B cell (primary cell): ENCODE results near the gene NSF. TPM values are rescaled to one million over a fixed set of nuclear protein-coding genes. Genes with fewer than 3 reads are reported as not detected.

ENCODE experiments used
- ATAC-seq: fragments of 200-7000 bp; cut with Tn5 transposase; one replicate; pipeline ENCODE4 v1.10.0; 2021; ENCODE audit warnings: low read depth, mild to moderate bottlenecking, moderate number of reproducible peaks, moderate library complexity
- CTCF ChIA-PET: fragments of 350-600 bp; sonication (Branson Sonifier 250); formaldehyde crosslinking; loops from one replicate; lab custom pipeline; 2021; ENCODE audit warnings: antibody characterized with exemption, inconsistent platforms; lab: Charles Lee
- POLR2A ChIA-PET: fragments of 350-600 bp; sonication (Branson Sonifier 250); formaldehyde crosslinking; loops from one replicate; lab custom pipeline; 2021; ENCODE audit warnings: antibody characterized with exemption; lab: Charles Lee
- DNase-seq: peaks from one replicate; pipeline ENCODE4 v3.0.0; 2013
- H2AFZ ChIP-seq: 2 replicates; pipeline ENCODE4 v1.6.1; 2012; ENCODE audit warnings: mild to moderate bottlenecking, low read depth, low read length; ENCODE audit not compliant: insufficient read depth, poor library complexity, severe bottlenecking
- H3K27ac ChIP-seq, 2 donors: 1 replicate in 1 of 2; 2 replicates in 1 of 2; pipeline ENCODE4 v1.5.1; 2012 to 2013; ENCODE audit warnings: low read length in 2 of 2, mild to moderate bottlenecking in 2 of 2, moderate library complexity in 1 of 2
- H3K27me3 ChIP-seq, 4 experiments: fragments of 200-600 bp in 1 of 4; sonication (generic) in 1 of 4; replicated peaks in 1 of 4; 1 replicate in 2 of 4; 2 replicates in 2 of 4; pipeline versions ENCODE4 v1.6.1 to v1.7.0; 2013 to 2016; ENCODE audit warnings: low read length in 3 of 4, mild to moderate bottlenecking in 2 of 4, mixed read lengths in 1 of 4, moderate library complexity in 1 of 4; ENCODE audit not compliant: insufficient read depth in 4 of 4, control insufficient read depth in 3 of 4; ENCODE audit errors: control extremely low read depth in 1 of 4
- H3K36me3 ChIP-seq, 2 experiments: replicated peaks in 1 of 2; 1 replicate in 1 of 2; 2 replicates in 1 of 2; pipeline versions ENCODE4 v1.6.1 to v1.7.1; 2013; ENCODE audit warnings: low read length in 1 of 2; ENCODE audit not compliant: insufficient read depth in 2 of 2, control insufficient read depth in 1 of 2; ENCODE audit errors: control extremely low read depth in 1 of 2, extremely low read depth in 1 of 2
- H3K4me1 ChIP-seq, 2 donors: fragments of 200-600 bp in 1 of 2; sonication (generic) in 1 of 2; 1 replicate in 1 of 2; 2 replicates in 1 of 2; pipeline versions ENCODE4 v1.5.1 to v1.6.1; 2013 to 2017; ENCODE audit warnings: low read length in 2 of 2; ENCODE audit not compliant: control insufficient read depth in 2 of 2, insufficient read depth in 2 of 2
- H3K4me2 ChIP-seq: replicated peaks from 2 replicates; pipeline ENCODE3; 2012; ENCODE audit warnings: mild to moderate bottlenecking, low read depth, low read length; ENCODE audit not compliant: poor library complexity, severe bottlenecking
- H3K4me3 ChIP-seq, 5 experiments: fragments of 200-600 bp in 1 of 5; sonication (generic) in 1 of 5; 1 replicate in 3 of 5; 2 replicates in 2 of 5; pipeline versions ENCODE4 v1.5.1 to v1.7.0; 2011 to 2016; ENCODE audit warnings: low read length in 4 of 5, mild to moderate bottlenecking in 4 of 5, low read depth in 2 of 5, control low read depth in 1 of 5, moderate library complexity in 1 of 5; ENCODE audit not compliant: insufficient read depth in 1 of 5; ENCODE audit errors: control extremely low read depth in 1 of 5, extremely low read depth in 1 of 5
- H3K79me2 ChIP-seq: fragments of 200-600 bp; sonication (generic); one replicate; pipeline ENCODE4 v1.6.0; 2016; ENCODE audit warnings: low read length; ENCODE audit not compliant: control insufficient read depth, insufficient read depth
- H3K9ac ChIP-seq: fragments of 200-600 bp; sonication (generic); 2 replicates; pipeline ENCODE4 v1.6.1; 2017; ENCODE audit warnings: mild to moderate bottlenecking, low read length, moderate library complexity
- H3K9me3 ChIP-seq, 3 donors: one replicate each; pipeline versions ENCODE4 v1.6.1 to v1.7.1; 2013; ENCODE audit warnings: low read length in 2 of 3; ENCODE audit not compliant: control insufficient read depth in 2 of 3, insufficient read depth in 1 of 3; ENCODE audit errors: control extremely low read depth in 1 of 3
- H4K20me1 ChIP-seq: 2 replicates; pipeline ENCODE4 v1.6.0; 2012; ENCODE audit warnings: mild to moderate bottlenecking, low read length; ENCODE audit not compliant: insufficient read depth, control insufficient read depth, poor library complexity, severe bottlenecking
- H3K27ac Mint-ChIP-seq: one replicate; pipeline ENCODE4 v1.8.0; 2021; ENCODE audit warnings: mixed read lengths
- H3K27me3 Mint-ChIP-seq: one replicate; pipeline ENCODE4 v1.8.0; 2021; ENCODE audit warnings: mixed read lengths
- H3K4me1 Mint-ChIP-seq: one replicate; pipeline ENCODE4 v1.8.0; 2021; ENCODE audit warnings: mixed read lengths
- H3K4me3 Mint-ChIP-seq: one replicate; pipeline ENCODE4 v1.8.0; 2021; ENCODE audit warnings: mixed read lengths
- H3K9me3 Mint-ChIP-seq: one replicate; pipeline ENCODE4 v1.8.0; 2022; ENCODE audit warnings: mixed read lengths; ENCODE audit not compliant: insufficient read depth
- EZH2 ChIP-seq: IDR thresholded peaks from 2 replicates; pipeline ENCODE4 v1.6.1; 2012; ENCODE audit warnings: borderline replicate concordance, low read depth, mild to moderate bottlenecking, moderate library complexity, low read length; ENCODE audit not compliant: insufficient read depth, poor library complexity, severe bottlenecking
- WGBS: methylation state at CpG from one replicate; pipeline ENCODE4 v1.1.5; 2013; ENCODE audit warnings: missing lambda C conversion rate; ENCODE audit not compliant: insufficient coverage; 5-methylcytosine and 5-hydroxymethylcytosine counted together
- intact Hi-C: fragments of 100-400 bp; cut with micrococcal nuclease; formaldehyde crosslinking; loops from one replicate; pipeline ENCODE4 v1.10.0; 2022
- polyA plus RNA-seq: library from polyadenylated mRNA; depleted of rRNA; stranded (reverse); fragments of >200 nt; gene quantifications from 2 replicates; pipeline ENCODE4 v1.2.3, GENCODE V29; 2012
- total RNA-seq, 2 donors: library from RNA; stranded (reverse); fragments of 120-200 nt in 1 of 2; gene quantifications; 1 replicate in 1 of 2; 2 replicates in 1 of 2; pipeline versions ENCODE4 v1.2.3 to v1.2.4, GENCODE V29; 2013 to 2022
- TF ChIP-seq, protein P1 (sequence below): fragments of 200-600 bp; IDR thresholded peaks from one replicate; pipeline ENCODE4 v1.8.0; 2022; ENCODE audit warnings: antibody characterized with exemption, mild to moderate bottlenecking

The NSF gene
- total and polyA plus RNA-seq, 2 donors (not counting 1 experiment from before 2014, with no cell fraction given), result 10.9 to 91.0 TPM

DNA sequence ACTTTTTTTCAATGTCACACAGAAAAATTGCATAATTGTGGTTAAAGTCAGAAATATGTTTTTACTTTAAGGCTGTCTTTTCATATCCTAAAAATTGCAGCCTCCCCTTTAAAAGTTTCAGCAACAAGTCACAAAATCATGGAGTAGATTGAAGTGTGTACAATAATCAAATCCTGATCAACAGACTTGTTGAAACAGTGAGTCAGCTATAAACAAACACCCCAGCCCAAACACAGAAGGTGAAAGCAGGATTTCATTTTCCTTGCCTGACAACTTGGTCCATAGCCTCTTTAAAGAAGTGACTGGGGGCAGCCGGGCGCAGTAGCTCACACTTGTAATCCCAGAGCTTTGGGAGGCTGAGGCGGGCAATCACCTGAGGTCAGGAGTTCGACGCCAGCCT, 168.1 kb downstream of the NSF start:
- no peak for DNase-seq
- no peak overlapping the region for H3K27ac ChIP-seq
- no peaks in the 10 kb centered on the region for H3K27me3 ChIP-seq
- ATAC-seq, result no peak
- no peak overlapping the region for H3K4me3 ChIP-seq
- H3K9me3 ChIP-seq, result no peaks in the 10 kb centered on the region
- no peak overlapping the region for H3K4me2 ChIP-seq
- POLR2A ChIA-PET, result no interaction called here
- peaks cover 11% of the 10 kb centered on the region for H3K4me1 Mint-ChIP-seq
- H3K36me3 ChIP-seq, result peaks cover 11 to 53% of the 10 kb centered on the region in 2 experiments
- WGBS, result 93% methylated on average over 2 of the region's 5 CpGs
- no peaks in the 10 kb centered on the region for H3K79me2 ChIP-seq
- peaks cover 0 to 11% of the 10 kb centered on the region in 2 donors for H3K4me1 ChIP-seq
- H3K9me3 Mint-ChIP-seq, result no peaks in the 10 kb centered on the region
- no peak overlapping the region for H2AFZ ChIP-seq
- no peaks in the 10 kb centered on the region for H3K27me3 Mint-ChIP-seq
- no peak overlapping the region for H3K27ac Mint-ChIP-seq
- TF ChIP-seq EZH2, result no peak
- TF ChIP-seq, protein P1, sequence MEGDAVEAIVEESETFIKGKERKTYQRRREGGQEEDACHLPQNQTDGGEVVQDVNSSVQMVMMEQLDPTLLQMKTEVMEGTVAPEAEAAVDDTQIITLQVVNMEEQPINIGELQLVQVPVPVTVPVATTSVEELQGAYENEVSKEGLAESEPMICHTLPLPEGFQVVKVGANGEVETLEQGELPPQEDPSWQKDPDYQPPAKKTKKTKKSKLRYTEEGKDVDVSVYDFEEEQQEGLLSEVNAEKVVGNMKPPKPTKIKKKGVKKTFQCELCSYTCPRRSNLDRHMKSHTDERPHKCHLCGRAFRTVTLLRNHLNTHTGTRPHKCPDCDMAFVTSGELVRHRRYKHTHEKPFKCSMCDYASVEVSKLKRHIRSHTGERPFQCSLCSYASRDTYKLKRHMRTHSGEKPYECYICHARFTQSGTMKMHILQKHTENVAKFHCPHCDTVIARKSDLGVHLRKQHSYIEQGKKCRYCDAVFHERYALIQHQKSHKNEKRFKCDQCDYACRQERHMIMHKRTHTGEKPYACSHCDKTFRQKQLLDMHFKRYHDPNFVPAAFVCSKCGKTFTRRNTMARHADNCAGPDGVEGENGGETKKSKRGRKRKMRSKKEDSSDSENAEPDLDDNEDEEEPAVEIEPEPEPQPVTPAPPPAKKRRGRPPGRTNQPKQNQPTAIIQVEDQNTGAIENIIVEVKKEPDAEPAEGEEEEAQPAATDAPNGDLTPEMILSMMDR, result no peak
- CTCF ChIA-PET, result no interaction called here
- no peak overlapping the region for H3K9ac ChIP-seq
- no peak overlapping the region for H3K4me3 Mint-ChIP-seq
- no peaks in the 10 kb centered on the region for H4K20me1 ChIP-seq
- intact Hi-C loops, result no loop called here

DNA sequence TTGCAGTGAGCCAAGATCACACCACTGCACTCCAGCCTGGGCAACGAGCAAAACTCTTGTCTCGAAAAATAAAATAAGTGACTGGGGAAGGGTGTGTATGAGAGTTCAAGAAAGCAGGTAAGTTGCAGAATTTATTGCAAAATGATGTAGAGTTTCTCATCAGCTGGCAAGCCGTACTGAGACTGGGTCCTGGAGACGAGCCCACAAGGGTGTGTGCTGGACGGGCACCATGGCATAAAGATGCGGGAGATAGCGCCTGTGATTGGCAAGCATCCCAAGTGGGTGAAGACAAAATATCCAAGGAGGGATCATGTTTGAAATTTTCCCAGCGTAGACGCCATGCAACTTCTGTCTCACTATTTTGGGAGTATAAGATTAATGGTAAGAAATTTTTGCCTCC, 168.7 kb downstream of the NSF start:
- H3K4me1 ChIP-seq, result peaks cover 0 to 11% of the 10 kb centered on the region in 2 donors
- ATAC-seq (no peak), DNase-seq (no peak)
- CTCF ChIA-PET, result no interaction called here
- no peak overlapping the region for H3K4me2 ChIP-seq
- over 99% methylated on average over 7 of the region's 9 CpGs for WGBS
- no peaks in the 10 kb centered on the region for H4K20me1 ChIP-seq
- intact Hi-C loops, result no loop called here
- no peak overlapping the region for H3K9ac ChIP-seq
- H2AFZ ChIP-seq, result no peak overlapping the region
- TF ChIP-seq, protein P1, result no peak
- no peak for TF ChIP-seq EZH2
- H3K36me3 ChIP-seq, result peaks cover 9 to 48% of the 10 kb centered on the region in 2 experiments
- peaks cover 11% of the 10 kb centered on the region for H3K4me1 Mint-ChIP-seq
- POLR2A ChIA-PET, result no interaction called here
- no peaks in the 10 kb centered on the region for H3K27me3 Mint-ChIP-seq
- H3K79me2 ChIP-seq, result no peaks in the 10 kb centered on the region
- H3K27me3 ChIP-seq, result no peaks in the 10 kb centered on the region
- no peaks in the 10 kb centered on the region for H3K9me3 Mint-ChIP-seq
- H3K27ac ChIP-seq, result no peak overlapping the region
- H3K9me3 ChIP-seq, result no peaks in the 10 kb centered on the region
- H3K4me3 Mint-ChIP-seq, result no peak overlapping the region
- H3K4me3 ChIP-seq, result no peak overlapping the region
- no peak overlapping the region for H3K27ac Mint-ChIP-seq
